HFFc6 (cell line): Measurements from ENCODE around the gene TPPP3. TPM values are rescaled to one million over a fixed set of nuclear protein-coding genes. Genes with fewer than 3 reads are reported as not detected.

ENCODE experiments used
- DNase-seq: peaks from one replicate; pipeline ENCODE4 v3.0.0-alpha.2; 2018
- H3K27ac Mint-ChIP-seq: 2 replicates; pipeline ENCODE4 v1.8.0; 2020; ENCODE audit warnings: mild to moderate bottlenecking, mixed read lengths
- H3K27me3 Mint-ChIP-seq: 2 replicates; pipeline ENCODE4 v1.8.0; 2021; ENCODE audit warnings: mild to moderate bottlenecking, moderate library complexity, mixed read lengths; ENCODE audit not compliant: insufficient read depth
- H3K36me3 Mint-ChIP-seq: 2 replicates; pipeline ENCODE4 v1.8.0; 2021; ENCODE audit warnings: low read depth, mixed read lengths
- H3K4me1 Mint-ChIP-seq: 2 replicates; pipeline ENCODE4 v1.8.0; 2020; ENCODE audit warnings: low read depth, mixed read lengths
- H3K4me3 Mint-ChIP-seq: 2 replicates; pipeline ENCODE4 v1.8.0; 2020; ENCODE audit warnings: mild to moderate bottlenecking, moderate library complexity, mixed read lengths
- H3K9me3 Mint-ChIP-seq: 2 replicates; pipeline ENCODE4 v1.8.0; 2020; ENCODE audit warnings: mild to moderate bottlenecking, mixed read lengths
- total RNA-seq, 6 experiments: library from RNA; stranded (reverse); fragmentation: NEBNext Ultra II Directional; extraction: Animal tissue kit (Norgen Biotek cat#: 25700); gene quantifications; 2 replicates in 1 of 6; 3 replicates in 5 of 6; pipeline ENCODE4 v1.2.3, GENCODE V29; 2021
- TF ChIP-seq, protein P1 (sequence below): fragments of 200-600 bp; sonication (generic); IDR thresholded peaks from 2 replicates; pipeline ENCODE4 v1.5.0; 2021; ENCODE audit warnings: antibody characterized with exemption, mild to moderate bottlenecking

TPPP3 gene
- total RNA-seq, 6 experiments from 2014 or later: 0.21 to 0.28 TPM; not detected in 4

- H3K9me3 Mint-ChIP-seq: no peaks in the 10 kb centered on the region
- peak overlapping the region; percentile 5 for H3K4me3 Mint-ChIP-seq
- no peak for DNase-seq
- no peak overlapping the region for H3K27ac Mint-ChIP-seq
- H3K4me1 Mint-ChIP-seq: no peaks in the 10 kb centered on the region
- no peaks in the 10 kb centered on the region for H3K36me3 Mint-ChIP-seq
- peaks cover 16% of the 10 kb centered on the region for H3K27me3 Mint-ChIP-seq
- TF ChIP-seq, protein P1, sequence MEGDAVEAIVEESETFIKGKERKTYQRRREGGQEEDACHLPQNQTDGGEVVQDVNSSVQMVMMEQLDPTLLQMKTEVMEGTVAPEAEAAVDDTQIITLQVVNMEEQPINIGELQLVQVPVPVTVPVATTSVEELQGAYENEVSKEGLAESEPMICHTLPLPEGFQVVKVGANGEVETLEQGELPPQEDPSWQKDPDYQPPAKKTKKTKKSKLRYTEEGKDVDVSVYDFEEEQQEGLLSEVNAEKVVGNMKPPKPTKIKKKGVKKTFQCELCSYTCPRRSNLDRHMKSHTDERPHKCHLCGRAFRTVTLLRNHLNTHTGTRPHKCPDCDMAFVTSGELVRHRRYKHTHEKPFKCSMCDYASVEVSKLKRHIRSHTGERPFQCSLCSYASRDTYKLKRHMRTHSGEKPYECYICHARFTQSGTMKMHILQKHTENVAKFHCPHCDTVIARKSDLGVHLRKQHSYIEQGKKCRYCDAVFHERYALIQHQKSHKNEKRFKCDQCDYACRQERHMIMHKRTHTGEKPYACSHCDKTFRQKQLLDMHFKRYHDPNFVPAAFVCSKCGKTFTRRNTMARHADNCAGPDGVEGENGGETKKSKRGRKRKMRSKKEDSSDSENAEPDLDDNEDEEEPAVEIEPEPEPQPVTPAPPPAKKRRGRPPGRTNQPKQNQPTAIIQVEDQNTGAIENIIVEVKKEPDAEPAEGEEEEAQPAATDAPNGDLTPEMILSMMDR: no peak
Measured at GRCh38 chr16:67394155-67395104, 1.1 kb upstream of the TPPP3 start.

GRCh38 chr16:67393788-67394154 is 473 bp upstream of the TPPP3 start:
- H3K4me3 Mint-ChIP-seq: peak overlapping the region; percentile 5; the same call in 1 of the 2 replicates
- TF ChIP-seq, protein P1: no peak
- H3K36me3 Mint-ChIP-seq: no peaks in the 10 kb centered on the region
- H3K9me3 Mint-ChIP-seq: no peaks in the 10 kb centered on the region
- no peaks in the 10 kb centered on the region for H3K4me1 Mint-ChIP-seq
- H3K27ac Mint-ChIP-seq: no peak overlapping the region
- DNase-seq: no peak
- peaks cover 17% of the 10 kb centered on the region for H3K27me3 Mint-ChIP-seq

GRCh38 chr16:67392301-67393059 is 818 bp downstream of the TPPP3 start:
- Mint-ChIP-seq H3K27ac (0 out of 2 replicates have a peak overlapping the region, but pooled peaks have one; percentile 26), H3K36me3 (no peaks in the 10 kb centered on the region), H3K27me3 (peaks cover 20% of the 10 kb centered on the region), H3K9me3 (no peaks in the 10 kb centered on the region), H3K4me3 (no peak overlapping the region), H3K4me1 (no peaks in the 10 kb centered on the region)
- DNase-seq: no peak
- TF ChIP-seq, protein P1: no peak

- TF ChIP-seq, protein P1: no peak
- Mint-ChIP-seq H3K27ac (no peak overlapping the region), H3K27me3 (peaks cover 21% of the 10 kb centered on the region), H3K9me3 (no peaks in the 10 kb centered on the region), H3K36me3 (no peaks in the 10 kb centered on the region), H3K4me3 (no peak overlapping the region), H3K4me1 (no peaks in the 10 kb centered on the region)
- DNase-seq: no peak
Measured at GRCh38 chr16:67391424-67392300, 1.6 kb downstream of the TPPP3 start.

DNA sequence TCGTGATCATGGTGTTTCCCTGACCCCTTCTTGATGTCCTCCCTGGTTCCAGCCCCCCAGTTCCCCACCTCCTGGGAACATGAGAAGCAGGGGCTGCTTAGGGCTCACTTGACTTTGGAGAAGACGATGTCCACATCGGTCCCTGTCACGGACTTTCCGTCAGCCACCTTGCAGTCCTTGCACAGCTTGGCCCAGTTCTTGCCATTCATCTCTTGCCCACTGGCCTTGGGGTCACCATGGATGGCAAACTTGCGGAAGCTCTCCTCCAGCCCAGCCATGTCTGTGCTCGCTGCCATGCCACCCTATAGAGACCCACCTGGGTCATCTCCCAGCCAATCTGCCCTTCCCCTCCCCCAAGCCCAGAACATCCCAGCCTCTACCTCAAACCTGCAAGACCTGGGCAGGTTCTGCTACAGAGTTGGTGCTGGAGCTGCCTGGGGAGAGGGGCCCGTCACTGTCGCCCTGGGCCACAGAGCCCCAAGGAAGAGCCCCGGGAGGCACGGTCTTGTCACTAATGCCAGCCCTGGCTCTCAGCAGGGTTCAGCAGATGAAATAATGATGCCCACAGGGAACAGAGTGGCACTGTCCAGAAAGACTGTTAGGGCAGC is 2.4 kb downstream of the TPPP3 start:
- Mint-ChIP-seq H3K9me3 (no peaks in the 10 kb centered on the region), H3K36me3 (no peaks in the 10 kb centered on the region), H3K4me3 (no peak overlapping the region), H3K27me3 (peaks cover 25% of the 10 kb centered on the region), H3K27ac (no peak overlapping the region), H3K4me1 (no peaks in the 10 kb centered on the region)
- DNase-seq: no peak
- TF ChIP-seq, protein P1: no peak
